Measurements from ENCODE around the gene CCL15.

DNA sequence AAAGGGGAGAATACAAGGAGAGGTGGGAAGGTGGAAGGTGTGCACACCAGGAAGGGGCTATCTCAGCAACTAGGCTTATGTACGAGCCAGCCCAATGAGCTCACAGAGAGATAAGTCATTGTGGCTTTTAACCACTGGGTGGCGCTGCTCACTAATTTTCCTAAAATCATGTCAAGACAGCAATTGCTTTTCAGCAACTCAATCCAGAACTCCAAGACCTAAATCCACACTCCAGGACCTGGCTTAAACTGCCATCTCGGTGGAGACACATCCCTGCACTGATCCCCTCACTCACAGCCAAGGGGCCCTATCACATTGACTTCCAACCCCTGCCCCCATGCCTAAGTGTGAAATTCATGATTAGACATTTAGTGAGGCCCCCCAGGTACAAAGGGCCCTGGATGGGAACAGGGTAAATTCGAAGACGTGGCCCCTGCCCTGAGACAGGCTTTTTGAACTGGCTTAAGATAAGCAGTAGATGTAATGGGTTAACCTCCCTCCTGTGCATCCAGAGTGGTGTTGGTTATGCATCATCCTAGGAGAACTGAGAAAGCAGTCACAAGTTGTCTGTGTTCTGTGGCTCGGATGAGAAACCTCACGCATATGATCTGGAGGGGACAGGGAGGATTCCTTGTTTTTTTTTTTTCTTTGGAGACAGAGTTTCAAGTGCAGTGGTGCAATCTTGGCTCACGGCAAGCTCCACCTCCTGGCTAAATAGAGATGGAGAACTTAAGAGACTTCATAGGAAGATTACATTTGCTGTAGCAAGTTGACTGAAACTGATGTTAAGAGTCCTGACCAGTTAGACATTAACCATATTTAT is 31.6 kb downstream of the CCL15 start:
- TF ChIP-seq EZH2phosphoT487 (IDR thresholded peaks at IDR 0.05; ENCODE audit: borderline replicate concordance, low read length): no peak
- peak; percentile 85 for TF ChIP-seq CTCF (IDR thresholded peaks at IDR 0.05; ENCODE audit: low read depth, low read length, poor library complexity, severe bottlenecking)

All from DOHH2 (cell line).